Left ventricle myocardium inferior (tissue), 1 donor: ENCODE results near the gene PHYKPL. TPM values are rescaled to one million over a fixed set of nuclear protein-coding genes. Genes with fewer than 3 reads are reported as not detected.

Experiments
- DNase-seq: peaks from one replicate; pipeline ENCODE4 v3.0.0-alpha.2; 2020
- H3K27ac ChIP-seq: fragments of 200-600 bp; replicated peaks from 2 replicates; pipeline ENCODE4 v1.8.0; 2021
- H3K27me3 ChIP-seq: fragments of 200-600 bp; 2 replicates; pipeline ENCODE4 v1.8.0; 2021; ENCODE audit warnings: low read depth
- H3K36me3 ChIP-seq: fragments of 200-600 bp; 2 replicates; pipeline ENCODE4 v1.8.0; 2021
- H3K4me1 ChIP-seq: fragments of 200-600 bp; 2 replicates; pipeline ENCODE4 v1.8.0; 2021
- H3K4me3 ChIP-seq: fragments of 200-600 bp; 2 replicates; pipeline ENCODE4 v1.8.0; 2021; ENCODE audit warnings: mild to moderate bottlenecking, moderate library complexity
- H3K9me3 ChIP-seq: fragments of 200-600 bp; replicated peaks from 2 replicates; pipeline ENCODE4 v1.8.0; 2021
- CTCF ChIP-seq: fragments of 200-600 bp; IDR thresholded peaks from 2 replicates; pipeline ENCODE4 v1.8.0; 2021; ENCODE audit warnings: antibody characterized with exemption, mild to moderate bottlenecking, borderline replicate concordance
- intact Hi-C: fragments of 100-400 bp; cut with micrococcal nuclease; formaldehyde crosslinking; loops from one replicate; pipeline ENCODE4 v1.11.0; 2022
- total RNA-seq: library from RNA; stranded (reverse); fragmentation: NEBNext Ultra II Directional; extraction: Animal tissue kit (Norgen Biotek cat#: 25700); gene quantifications from one replicate; pipeline ENCODE4 v1.2.1, GENCODE V29; 2021
- donor health status: DM: no; HTN: yes; CAD: no; lungs with severe emphysema.

The PHYKPL gene
- total RNA-seq, 1 donor from 2014 or later: 34.0 TPM

DNA sequence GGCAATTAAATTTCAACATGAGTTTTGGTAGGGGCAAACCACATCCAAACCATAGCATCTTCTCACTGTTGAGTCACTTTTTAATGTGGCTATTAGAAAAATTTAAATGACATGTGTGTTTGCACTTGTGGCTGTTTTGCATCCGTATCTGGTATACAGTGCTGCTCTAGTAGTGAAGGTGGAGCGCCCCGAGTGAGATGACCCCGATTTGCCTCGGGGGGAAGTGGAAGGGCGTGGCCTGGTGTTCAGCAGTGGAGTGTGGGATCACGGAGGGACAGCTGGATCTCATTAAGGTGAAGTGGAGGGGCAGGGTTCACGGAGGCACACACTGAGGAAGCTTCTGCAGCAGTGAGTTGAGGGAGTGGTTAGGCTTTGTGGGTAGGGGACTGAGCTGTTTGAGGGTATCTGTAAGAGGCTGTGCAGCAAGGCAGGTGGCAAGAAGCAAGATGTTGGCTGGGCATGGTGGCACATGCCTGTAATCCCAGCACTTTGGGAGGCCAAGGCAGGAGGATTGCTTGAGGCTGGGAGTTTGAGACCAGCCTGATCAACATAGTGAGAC, 39.3 kb downstream of the PHYKPL start:
- no peak for TF ChIP-seq CTCF
- no peak overlapping the region for H3K27ac ChIP-seq
- intact Hi-C loops: no loop called here

DNA sequence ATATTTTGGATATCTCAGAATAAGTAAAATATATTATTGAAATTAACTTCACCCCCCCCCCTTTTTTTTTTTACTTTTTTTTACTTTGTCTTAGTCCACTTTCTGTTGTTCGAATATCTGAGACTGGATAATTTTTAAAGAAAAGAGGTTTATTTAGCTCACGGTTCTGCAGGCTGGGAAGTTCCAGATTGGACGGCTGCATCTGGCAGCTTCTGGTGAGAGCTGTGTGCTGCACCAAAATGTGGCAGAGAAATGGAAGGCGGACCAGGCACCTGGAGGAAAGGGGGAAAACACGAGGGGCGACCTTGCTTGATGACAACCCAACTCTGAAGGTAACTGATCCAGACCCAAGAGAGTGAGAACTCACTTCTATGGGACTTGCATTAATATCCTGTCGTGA, 39.8 kb downstream of the PHYKPL start:
- Histone ChIP-seq H3K4me3 (no peak overlapping the region), H3K9me3 (no peaks in the 10 kb centered on the region), H3K36me3 (no peaks in the 10 kb centered on the region), H3K4me1 (no peaks in the 10 kb centered on the region), H3K27me3 (peaks cover 57% of the 10 kb centered on the region), H3K27ac (no peak overlapping the region)
- DNase-seq: no peak
- TF ChIP-seq CTCF: no peak
- intact Hi-C loops: no loop called here

More for the DNA sequence above, 39.3 kb downstream of the PHYKPL start:
- peaks cover 55% of the 10 kb centered on the region for H3K27me3 ChIP-seq
- DNase-seq: no peak
- no peaks in the 10 kb centered on the region for H3K4me1 ChIP-seq
- no peaks in the 10 kb centered on the region for H3K36me3 ChIP-seq
- no peaks in the 10 kb centered on the region for H3K9me3 ChIP-seq
- no peak overlapping the region for H3K4me3 ChIP-seq

DNA sequence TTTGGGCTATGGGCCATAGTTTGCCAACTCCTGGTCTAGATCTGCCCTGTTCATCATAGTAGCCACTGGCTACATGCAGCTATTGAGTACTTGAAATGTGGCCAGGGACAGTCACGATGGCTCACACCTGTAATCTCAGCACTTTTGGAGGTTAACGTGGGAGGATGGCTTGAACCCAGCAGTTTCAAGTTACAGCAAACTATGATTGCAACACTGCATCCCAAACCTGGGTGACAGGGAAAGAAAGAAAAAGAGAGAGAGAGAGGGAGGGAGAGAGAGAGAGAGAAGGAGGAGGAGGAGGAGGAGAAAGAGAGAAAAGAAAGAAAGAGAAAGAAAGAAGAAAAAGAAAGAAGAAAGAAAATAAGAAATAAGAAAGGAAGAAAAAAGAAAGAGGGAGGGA, 40.4 kb downstream of the PHYKPL start:
- Histone ChIP-seq H3K9me3 (no peaks in the 10 kb centered on the region), H3K4me1 (no peaks in the 10 kb centered on the region), H3K27ac (no peak overlapping the region), H3K36me3 (no peaks in the 10 kb centered on the region), H3K4me3 (no peak overlapping the region), H3K27me3 (peaks cover 57% of the 10 kb centered on the region)
- no peak for DNase-seq
- intact Hi-C loops: no loop called here
- TF ChIP-seq CTCF: no peak

GRCh38 chr5:178191661-178192060, 40.9 kb downstream of the PHYKPL start:
- Histone ChIP-seq H3K4me1 (no peaks in the 10 kb centered on the region), H3K27ac (no peak overlapping the region), H3K27me3 (peaks cover 57% of the 10 kb centered on the region), H3K9me3 (no peaks in the 10 kb centered on the region), H3K4me3 (no peak overlapping the region), H3K36me3 (no peaks in the 10 kb centered on the region)
- no peak for DNase-seq
- intact Hi-C loops: no loop called here
- no peak for TF ChIP-seq CTCF

- no peak for DNase-seq
- TF ChIP-seq CTCF: no peak
- no peaks in the 10 kb centered on the region for H3K36me3 ChIP-seq
- H3K4me1 ChIP-seq: no peaks in the 10 kb centered on the region
- peaks cover 52% of the 10 kb centered on the region for H3K27me3 ChIP-seq
- no peaks in the 10 kb centered on the region for H3K9me3 ChIP-seq
- intact Hi-C loops: no loop called here
- no peak overlapping the region for H3K4me3 ChIP-seq
- no peak overlapping the region for H3K27ac ChIP-seq
These were observed 43.2 kb downstream of the PHYKPL start for GRCh38 chr5:178189433-178189832.

DNA sequence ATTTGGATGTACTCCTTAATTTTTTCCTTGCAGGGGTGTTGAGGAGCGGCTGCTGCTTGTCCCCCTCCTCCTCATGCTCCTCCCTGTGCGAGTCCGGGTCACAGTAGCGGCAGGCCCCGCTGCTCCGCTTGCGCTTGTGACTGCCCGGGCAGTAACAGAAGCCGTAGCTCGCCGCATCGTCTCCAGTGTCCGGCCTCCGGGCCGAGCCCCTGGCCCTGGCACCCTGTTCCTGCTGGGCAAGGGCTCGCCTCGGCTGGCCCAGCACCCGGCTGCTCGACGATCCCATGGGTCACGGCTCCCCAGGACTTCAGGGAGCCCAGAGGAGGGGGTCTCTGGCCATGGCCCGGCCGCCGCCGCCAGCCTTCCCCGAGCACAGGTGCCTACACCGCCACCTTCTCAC, 45.6 kb downstream of the PHYKPL start, which contains the start of gene GMCL2:
GMCL2 (minus strand) TSS at position 358 of the 400 bp plus-strand sequence; CDS start at position 286, 72 bp downstream.
- Histone ChIP-seq H3K9me3 (no peaks in the 10 kb centered on the region), H3K27ac (no peak within 1 kb of the TSS), H3K36me3 (no peaks in the 10 kb centered on the region), H3K27me3 (peaks cover 39% of the 10 kb centered on the region), H3K4me1 (no peaks in the 10 kb centered on the region), H3K4me3 (no peak within 1 kb of the TSS)
- no peak for TF ChIP-seq CTCF
- intact Hi-C loops: no loop called here
- DNase-seq: no peak
